Naive B cell (primary cell): ENCODE results near the gene ETV1. TPM values are rescaled to one million over a fixed set of nuclear protein-coding genes. Genes with fewer than 3 reads are reported as not detected.

Experiments used
- ATAC-seq, 2 donors: fragments of 150-1000 bp; cut with Tn5 transposase; 2 replicates each; pipeline ENCODE4 v1.10.0; 2021; ENCODE audit warnings: low read depth in 2 of 2, mild to moderate bottlenecking in 2 of 2, moderate library complexity in 2 of 2
- DNase-seq: peaks from one replicate; pipeline ENCODE4 v3.0.0; 2022
- H3K27ac Mint-ChIP-seq, 6 donors: one replicate each; pipeline ENCODE4 v1.8.0; 2020 to 2022; ENCODE audit warnings: mild to moderate bottlenecking in 6 of 6, mixed read lengths in 6 of 6, moderate library complexity in 5 of 6, inconsistent platforms in 2 of 6
- H3K27me3 Mint-ChIP-seq, 3 donors: one replicate each; pipeline ENCODE4 v1.8.0; 2021 to 2022; ENCODE audit warnings: mixed read lengths in 3 of 3, mild to moderate bottlenecking in 1 of 3
- H3K36me3 Mint-ChIP-seq, 2 donors: one replicate each; pipeline ENCODE4 v1.8.0; 2020 to 2022; ENCODE audit warnings: mixed read lengths in 2 of 2, inconsistent platforms in 1 of 2, mild to moderate bottlenecking in 1 of 2
- H3K4me1 Mint-ChIP-seq, 3 donors: one replicate each; pipeline ENCODE4 v1.8.0; 2020 to 2022; ENCODE audit warnings: mixed read lengths in 3 of 3, inconsistent platforms in 1 of 3, mild to moderate bottlenecking in 1 of 3, moderate library complexity in 1 of 3
- H3K4me3 Mint-ChIP-seq, 8 donors: one replicate each; pipeline ENCODE4 v1.8.0; 2020 to 2022; ENCODE audit warnings: mild to moderate bottlenecking in 8 of 8, mixed read lengths in 8 of 8, moderate library complexity in 8 of 8, inconsistent platforms in 2 of 8
- H3K9me3 Mint-ChIP-seq, 7 donors: one replicate each; pipeline ENCODE4 v1.8.0; 2020 to 2022; ENCODE audit warnings: mixed read lengths in 7 of 7, mild to moderate bottlenecking in 5 of 7, inconsistent platforms in 2 of 7, moderate library complexity in 1 of 7
- polyA plus RNA-seq, 6 donors: library from polyadenylated mRNA; unstranded; fragments of 300-500 nt; fragmentation: Illumina TruSeq; gene quantifications; one replicate each; pipeline ENCODE4 v1.2.3, GENCODE V29; 2021; ENCODE audit warnings: low read depth in 6 of 6

Gene ETV1
- polyA plus RNA-seq, result not detected

DNA sequence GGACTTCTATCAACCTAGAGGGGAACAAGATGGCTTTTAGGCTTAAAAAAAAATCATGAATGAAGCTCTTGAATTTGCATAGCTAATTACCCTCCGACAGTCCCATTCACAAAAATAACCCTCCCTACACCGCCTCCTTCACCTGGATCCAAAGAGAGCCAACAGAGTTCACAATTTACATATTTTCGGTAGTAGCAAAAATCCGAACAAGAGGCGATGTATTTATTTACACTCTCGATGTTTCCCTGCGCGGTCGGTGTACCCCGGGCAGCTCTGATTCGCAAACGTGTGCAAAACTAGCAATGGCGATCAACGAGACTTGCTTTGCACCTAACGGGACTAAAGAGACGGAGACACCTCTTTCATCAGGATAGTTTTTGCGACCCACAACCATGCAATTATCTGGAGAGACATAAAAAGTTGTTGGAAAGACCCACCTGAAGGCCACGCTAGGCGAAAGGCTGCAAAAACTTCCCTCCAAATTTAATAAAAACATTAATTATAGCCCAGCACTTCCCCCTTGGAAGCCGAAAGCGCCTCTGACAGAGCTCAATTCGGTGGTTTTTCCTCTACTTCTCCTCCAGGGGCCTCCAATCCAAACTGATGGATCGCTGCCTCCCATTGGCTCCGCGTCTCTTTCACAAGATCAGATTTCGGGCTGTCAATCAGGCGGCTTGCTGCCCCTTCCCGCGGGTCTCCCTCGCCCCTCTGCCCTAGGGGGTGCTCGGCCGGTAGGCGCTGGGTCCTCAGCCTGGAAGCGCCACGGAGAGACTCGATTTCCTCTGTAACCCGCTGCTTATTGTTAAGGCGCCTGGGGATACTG, at the start of gene ETV1:
TSS of gene ETV1 (minus strand) at position 541 of the 823 bp plus-strand sequence. CDS start 614 bp downstream, outside the sequence.
- Mint-ChIP-seq H3K9me3 (peaks cover 0 to 2% (median 0%) of the 10 kb centered on the region in 7 donors), H3K4me1 (no peaks in the 10 kb centered on the region), H3K36me3 (no peaks in the 10 kb centered on the region), H3K4me3 (no peak within 1 kb of the TSS), H3K27ac (no peak within 1 kb of the TSS), H3K27me3 (peaks cover 0 to 12% (median 4%) of the 10 kb centered on the region in 3 donors)
- no peak for DNase-seq
- peak in 1 of 2 donors; percentile 20 for ATAC-seq

DNA sequence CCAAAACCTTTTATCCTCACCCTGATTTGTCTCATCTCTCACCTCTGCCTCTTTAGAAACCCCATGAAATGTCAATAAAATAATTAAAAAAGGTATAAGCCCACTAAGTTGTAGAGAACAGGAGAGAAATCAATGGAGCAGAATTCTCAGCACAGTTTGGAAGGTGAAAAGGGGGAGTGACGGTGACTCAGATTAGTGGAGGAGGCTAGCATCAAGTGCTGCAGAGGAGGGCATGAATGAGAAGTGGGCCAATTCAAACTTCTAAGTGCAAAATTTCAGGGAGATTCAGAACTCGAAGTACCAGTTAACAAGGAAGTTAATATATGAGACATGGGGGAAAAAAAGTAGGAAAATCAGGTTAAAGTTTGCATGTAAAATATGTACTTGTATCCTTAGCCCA, 34.9 kb upstream of the ETV1 start:
- ATAC-seq, result no peak
- Mint-ChIP-seq H3K27ac (no peak overlapping the region), H3K27me3 (no peaks in the 10 kb centered on the region), H3K9me3 (peaks cover 0 to 3% (median 0%) of the 10 kb centered on the region in 7 donors), H3K36me3 (no peaks in the 10 kb centered on the region), H3K4me3 (no peak overlapping the region), H3K4me1 (no peaks in the 10 kb centered on the region)
- DNase-seq, result no peak

DNA sequence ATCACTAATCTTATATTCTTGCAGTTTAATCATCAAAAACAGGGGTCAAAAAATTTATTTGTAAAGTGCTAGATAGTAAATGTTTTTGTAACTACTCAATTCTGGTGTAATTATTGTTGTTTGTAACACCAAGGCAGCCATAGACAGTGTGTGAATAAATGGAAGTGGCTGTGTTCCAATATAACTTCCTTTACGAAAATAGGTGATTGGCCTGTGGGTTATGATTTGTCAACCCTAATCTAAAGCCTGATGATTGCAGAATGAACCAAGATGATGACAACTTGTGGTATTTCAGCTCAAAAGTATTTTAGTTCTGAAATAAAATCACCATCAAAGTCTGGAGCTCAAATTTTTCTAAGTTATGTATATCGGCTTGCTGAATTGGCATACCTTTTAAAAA, 34.4 kb upstream of the ETV1 start:
- no peaks in the 10 kb centered on the region for H3K27me3 Mint-ChIP-seq
- no peaks in the 10 kb centered on the region for H3K36me3 Mint-ChIP-seq
- ATAC-seq, result no peak
- H3K4me3 Mint-ChIP-seq, result no peak overlapping the region
- no peaks in the 10 kb centered on the region for H3K4me1 Mint-ChIP-seq
- DNase-seq, result no peak
- peaks cover 0 to 3% (median 0%) of the 10 kb centered on the region in 7 donors for H3K9me3 Mint-ChIP-seq
- no peak overlapping the region for H3K27ac Mint-ChIP-seq

DNA sequence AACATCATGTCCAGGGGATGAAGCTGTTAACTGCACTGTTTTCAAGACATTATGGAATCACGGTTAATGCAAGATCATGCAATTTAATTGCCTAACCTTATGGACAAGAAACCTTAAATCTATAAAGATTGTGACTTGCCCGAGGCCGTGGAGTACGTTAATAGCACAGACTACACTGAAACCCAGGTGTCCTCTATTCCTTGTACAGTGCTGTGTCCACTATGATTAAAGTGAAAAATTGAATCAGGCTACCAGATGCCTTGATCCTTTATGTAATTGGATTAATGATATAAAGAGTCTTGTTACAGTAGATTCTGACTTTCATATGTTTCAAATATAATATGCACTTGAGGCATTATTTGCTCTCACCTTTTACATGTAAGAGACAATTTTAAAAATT, 33.9 kb upstream of the ETV1 start:
- Mint-ChIP-seq H3K27ac (no peak overlapping the region), H3K4me1 (no peaks in the 10 kb centered on the region), H3K36me3 (no peaks in the 10 kb centered on the region), H3K27me3 (no peaks in the 10 kb centered on the region), H3K9me3 (peaks cover 0 to 3% (median 0%) of the 10 kb centered on the region in 7 donors), H3K4me3 (no peak overlapping the region)
- ATAC-seq (no peak), DNase-seq (no peak)

DNA sequence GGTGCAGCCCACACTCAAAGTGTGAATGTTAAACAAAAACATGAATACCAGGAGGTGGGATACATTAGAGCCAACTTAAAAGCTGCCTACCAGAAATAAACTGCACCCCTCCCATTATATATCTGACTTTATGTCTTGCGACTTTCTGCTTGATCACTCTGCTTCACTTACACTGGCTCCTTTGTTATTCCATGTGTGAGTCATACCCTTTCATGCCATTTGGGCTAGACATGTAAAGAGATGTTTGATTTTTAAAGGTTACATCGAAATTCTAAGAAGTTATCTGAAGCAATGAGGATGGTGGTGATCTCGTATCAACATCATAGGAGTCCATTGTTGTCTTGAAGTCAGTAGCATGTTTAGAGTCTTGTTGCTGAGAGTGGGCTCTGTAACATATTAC, 31.6 kb upstream of the ETV1 start:
- ATAC-seq, result no peak
- no peak for DNase-seq
- H3K9me3 Mint-ChIP-seq, result peaks cover 0 to 1% (median 0%) of the 10 kb centered on the region in 7 donors
- no peaks in the 10 kb centered on the region for H3K27me3 Mint-ChIP-seq
- H3K27ac Mint-ChIP-seq, result no peak overlapping the region
- H3K4me1 Mint-ChIP-seq, result no peaks in the 10 kb centered on the region
- no peak overlapping the region for H3K4me3 Mint-ChIP-seq
- no peaks in the 10 kb centered on the region for H3K36me3 Mint-ChIP-seq

DNA sequence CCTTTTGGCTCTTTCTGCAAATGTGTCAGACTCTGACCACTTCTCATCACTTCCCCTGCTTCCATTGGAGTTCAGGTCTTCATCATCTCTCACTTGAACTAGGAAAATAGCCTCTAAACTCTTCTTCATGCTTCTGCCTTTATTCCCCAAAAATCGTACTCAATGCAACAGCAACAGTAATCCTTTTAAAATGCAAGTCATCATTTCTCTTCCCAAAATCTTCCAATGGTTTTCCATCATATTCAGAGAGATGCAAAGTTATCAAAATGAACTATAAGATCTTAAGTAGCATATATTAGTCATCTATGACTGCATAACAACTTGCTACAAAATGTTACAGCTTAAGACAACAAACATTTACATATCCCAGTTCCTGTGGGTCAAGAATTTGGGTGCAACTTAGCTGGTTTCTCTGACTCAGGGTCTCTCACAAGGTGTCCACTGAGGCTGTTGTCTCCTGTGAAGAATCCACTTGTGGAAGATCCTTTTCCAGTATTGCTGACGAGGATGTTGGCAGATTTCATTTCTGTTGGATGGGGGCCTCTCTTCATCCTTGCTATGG, 31.0 kb upstream of the ETV1 start:
- no peaks in the 10 kb centered on the region for H3K4me1 Mint-ChIP-seq
- H3K4me3 Mint-ChIP-seq, result no peak overlapping the region
- H3K27me3 Mint-ChIP-seq, result no peaks in the 10 kb centered on the region
- no peaks in the 10 kb centered on the region for H3K36me3 Mint-ChIP-seq
- no peak overlapping the region for H3K27ac Mint-ChIP-seq
- H3K9me3 Mint-ChIP-seq, result peaks cover 0 to under 1% (median 0%) of the 10 kb centered on the region in 7 donors
- DNase-seq (no peak), ATAC-seq (no peak)

DNA sequence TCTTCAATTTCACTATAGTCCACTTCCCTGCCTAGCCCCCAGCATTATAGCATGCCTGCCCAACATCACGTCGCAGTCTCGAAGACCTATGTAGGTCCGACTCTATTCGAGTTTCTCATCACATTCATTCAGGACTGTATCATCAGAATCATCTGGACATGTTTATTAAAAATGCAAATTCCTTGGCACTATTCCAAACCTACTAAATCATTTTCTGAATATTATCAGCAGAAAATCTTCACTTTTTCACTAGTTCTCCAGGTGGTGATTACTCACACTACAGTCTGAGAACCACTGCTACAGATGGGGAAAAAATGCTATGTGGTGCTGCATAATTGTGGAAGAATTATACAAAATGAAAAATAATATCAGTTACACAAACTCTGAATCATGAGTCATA, 29.3 kb upstream of the ETV1 start:
- Mint-ChIP-seq H3K27me3 (no peaks in the 10 kb centered on the region), H3K36me3 (no peaks in the 10 kb centered on the region), H3K4me3 (no peak overlapping the region), H3K9me3 (no peaks in the 10 kb centered on the region), H3K4me1 (no peaks in the 10 kb centered on the region), H3K27ac (no peak overlapping the region)
- DNase-seq (no peak), ATAC-seq (no peak)

DNA sequence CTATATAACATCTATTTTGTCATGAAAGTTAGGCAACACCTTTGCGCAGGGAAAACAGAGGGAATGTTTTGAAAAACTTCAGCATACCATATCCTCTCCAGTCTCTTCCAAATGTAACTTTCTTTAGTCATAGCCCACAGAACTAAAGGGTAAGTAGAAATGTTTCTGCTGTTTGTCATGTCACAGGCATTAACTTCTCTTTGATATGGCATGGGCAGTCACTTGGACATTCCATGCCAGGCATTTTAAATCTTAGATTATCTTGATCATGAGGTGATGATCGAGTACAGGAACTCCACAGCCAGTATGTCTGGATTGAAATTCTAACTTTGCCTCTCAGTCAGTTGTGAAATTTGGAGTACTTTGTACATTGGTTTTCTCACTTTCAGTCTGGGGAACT, 27.5 kb upstream of the ETV1 start:
- Mint-ChIP-seq H3K9me3 (no peaks in the 10 kb centered on the region), H3K4me3 (no peak overlapping the region), H3K36me3 (no peaks in the 10 kb centered on the region), H3K27me3 (no peaks in the 10 kb centered on the region), H3K27ac (no peak overlapping the region), H3K4me1 (no peaks in the 10 kb centered on the region)
- no peak for ATAC-seq
- no peak for DNase-seq

DNA sequence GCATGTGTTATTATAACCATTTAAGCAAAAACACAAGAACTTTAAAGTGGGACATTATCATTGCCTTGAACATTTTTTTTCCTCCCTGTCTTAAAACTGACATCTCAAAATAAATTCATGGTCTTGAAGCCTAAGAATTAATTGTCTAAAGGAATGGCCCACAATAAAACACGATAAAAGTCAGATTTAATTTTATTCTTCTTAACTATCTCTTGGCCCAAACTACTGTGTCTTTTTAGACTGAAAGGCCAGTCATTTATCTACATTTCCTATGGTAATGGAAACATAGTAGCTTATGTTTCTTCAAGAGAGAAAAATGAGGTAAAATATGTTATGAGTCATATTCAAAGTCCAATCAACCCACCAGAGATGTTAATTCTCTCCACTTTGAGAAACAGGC, 24.4 kb upstream of the ETV1 start:
- Mint-ChIP-seq H3K27me3 (no peaks in the 10 kb centered on the region), H3K4me1 (no peaks in the 10 kb centered on the region), H3K36me3 (no peaks in the 10 kb centered on the region), H3K9me3 (no peaks in the 10 kb centered on the region), H3K4me3 (no peak overlapping the region), H3K27ac (no peak overlapping the region)
- no peak for ATAC-seq
- no peak for DNase-seq

DNA sequence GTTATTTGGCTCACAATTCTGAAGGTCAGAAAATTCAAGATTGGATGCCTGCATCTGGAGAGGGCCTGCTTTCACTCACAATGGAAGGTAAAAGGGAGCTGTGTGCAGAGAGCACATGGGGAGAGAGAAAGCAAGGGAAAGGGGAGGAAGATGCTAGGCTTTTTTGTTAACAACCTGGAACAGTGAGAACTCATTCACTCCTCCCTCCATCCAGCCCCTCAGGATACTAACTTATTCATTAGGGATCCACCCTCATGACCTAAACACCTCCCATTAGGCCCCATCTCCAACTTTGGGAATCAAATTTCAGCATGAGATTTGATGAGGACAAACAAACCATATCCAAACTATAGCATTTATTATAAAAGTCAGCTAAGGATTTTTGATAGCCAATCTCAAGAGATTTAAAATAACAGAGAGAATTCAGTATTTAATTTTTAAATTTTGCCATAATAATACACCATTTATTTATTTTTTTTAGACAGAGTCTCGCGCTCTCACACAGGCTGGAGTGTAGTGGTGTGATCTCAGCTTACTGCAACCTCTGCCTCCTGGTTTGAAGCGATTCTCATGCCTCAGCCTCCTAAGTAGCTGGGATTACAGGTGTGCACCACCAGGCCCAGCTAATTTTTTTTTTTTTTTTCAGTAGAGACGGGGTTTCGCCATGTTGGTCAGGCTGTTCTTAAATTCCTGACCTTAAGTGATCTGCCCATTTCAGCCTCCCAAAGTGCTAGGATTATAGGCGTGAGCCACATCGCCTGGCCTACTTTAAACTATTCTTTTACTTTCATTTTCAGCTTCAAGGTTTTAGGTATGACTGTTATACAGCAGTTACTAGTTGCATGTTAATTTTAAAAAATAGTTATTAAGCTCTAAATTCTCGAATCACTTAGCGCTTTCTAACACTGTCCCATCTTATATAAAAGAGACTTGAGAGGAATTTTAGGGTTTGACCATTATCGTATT, 20.3 kb upstream of the ETV1 start:
- no peak for ATAC-seq
- H3K4me1 Mint-ChIP-seq, result no peaks in the 10 kb centered on the region
- H3K27ac Mint-ChIP-seq, result no peak overlapping the region
- no peaks in the 10 kb centered on the region for H3K27me3 Mint-ChIP-seq
- DNase-seq, result no peak
- H3K4me3 Mint-ChIP-seq, result peak overlapping the region in 1 of 8 donors; percentile 30
- H3K9me3 Mint-ChIP-seq, result peaks cover 0 to 8% (median 2%) of the 10 kb centered on the region in 7 donors
- H3K36me3 Mint-ChIP-seq, result no peaks in the 10 kb centered on the region

DNA sequence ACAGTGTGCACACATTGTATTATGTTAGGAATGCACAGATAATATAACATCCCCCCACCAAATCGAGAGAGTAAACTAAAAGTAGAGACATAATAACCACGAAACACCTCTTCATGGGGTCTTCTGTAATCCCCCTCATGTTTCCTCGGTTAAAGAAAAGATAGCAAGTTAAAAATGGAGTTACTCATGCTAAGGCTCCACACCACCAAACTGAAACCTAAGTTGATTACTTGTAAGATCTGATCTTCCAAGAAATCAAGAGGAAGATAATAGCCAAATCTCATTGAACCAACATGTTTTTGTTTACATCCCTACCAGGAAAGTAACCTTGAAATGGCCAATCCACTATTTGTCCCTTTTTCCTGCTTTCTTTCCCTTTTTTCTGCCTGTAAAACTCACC, 11.7 kb upstream of the ETV1 start:
- no peaks in the 10 kb centered on the region for H3K4me1 Mint-ChIP-seq

DNA sequence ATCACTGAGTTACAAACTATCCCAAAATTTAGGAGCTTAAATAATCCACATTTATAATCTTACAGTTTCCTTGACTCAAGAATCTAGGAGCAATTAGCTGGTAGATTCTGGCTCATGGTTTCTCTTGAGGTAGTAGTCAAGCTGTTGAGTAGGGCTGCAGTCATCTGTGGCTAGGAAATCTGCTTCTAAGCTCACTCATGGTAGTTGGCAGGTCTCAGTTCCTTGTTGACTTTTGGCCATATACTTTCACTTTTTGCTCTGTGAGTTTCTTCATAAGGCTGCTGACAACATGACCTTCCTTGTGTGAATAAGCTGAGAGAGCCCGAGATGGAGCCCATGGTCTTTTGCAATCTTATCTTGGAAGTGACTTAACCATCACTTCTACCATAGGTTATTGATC, 10.8 kb upstream of the ETV1 start:
- H3K4me3 Mint-ChIP-seq, result no peak overlapping the region
- no peak for ATAC-seq
- H3K27me3 Mint-ChIP-seq, result no peaks in the 10 kb centered on the region
- DNase-seq, result no peak
- no peaks in the 10 kb centered on the region for H3K4me1 Mint-ChIP-seq
- peak overlapping the region in 1 of 6 donors; percentile 36 for H3K27ac Mint-ChIP-seq
- H3K9me3 Mint-ChIP-seq, result peaks cover 0 to 5% (median 2%) of the 10 kb centered on the region in 7 donors
- H3K36me3 Mint-ChIP-seq, result no peaks in the 10 kb centered on the region

More for the DNA sequence above, 11.7 kb upstream of the ETV1 start:
- Mint-ChIP-seq H3K36me3 (no peaks in the 10 kb centered on the region), H3K27ac (no peak overlapping the region), H3K9me3 (peaks cover 0 to 9% (median 5%) of the 10 kb centered on the region in 7 donors), H3K4me3 (no peak overlapping the region), H3K27me3 (no peaks in the 10 kb centered on the region)
- ATAC-seq, result no peak
- DNase-seq, result no peak

DNA sequence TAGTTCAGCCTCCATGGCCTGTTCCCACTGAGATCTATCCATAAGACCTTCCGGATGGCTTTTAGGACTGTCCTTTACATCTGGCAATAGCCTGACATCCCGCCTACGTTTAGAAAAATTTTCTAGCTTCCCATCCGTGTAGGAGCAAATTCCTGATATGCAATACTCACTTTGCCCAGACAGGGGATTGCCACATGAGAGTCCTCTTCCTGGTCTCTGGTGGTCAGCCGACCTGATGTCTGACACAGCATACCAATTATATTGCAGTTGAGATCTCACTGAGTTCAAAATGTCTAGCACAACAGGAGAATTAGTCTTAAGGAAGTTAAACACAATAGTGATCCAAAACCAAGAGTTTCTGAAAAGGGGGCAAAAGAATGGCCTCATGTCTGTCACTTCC, 9.4 kb upstream of the ETV1 start:
- no peak overlapping the region for H3K4me3 Mint-ChIP-seq
- no peak for ATAC-seq
- H3K27me3 Mint-ChIP-seq, result peaks cover 0 to 6% (median 0%) of the 10 kb centered on the region in 3 donors
- no peaks in the 10 kb centered on the region for H3K4me1 Mint-ChIP-seq
- H3K36me3 Mint-ChIP-seq, result no peaks in the 10 kb centered on the region
- DNase-seq, result no peak
- H3K27ac Mint-ChIP-seq, result no peak overlapping the region
- peaks cover 0 to 5% (median 2%) of the 10 kb centered on the region in 7 donors for H3K9me3 Mint-ChIP-seq
